Gastroesophageal sphincter (tissue), 3 donors: ENCODE results near the gene SLC18A2.

Experiments used
- EP300 ChIP-seq: sonication (generic); formaldehyde crosslinking; IDR thresholded peaks from one replicate; pipeline ENCODE4 v1.6.1; 2017; ENCODE audit warnings: antibody characterized with exemption, mild to moderate bottlenecking
- POLR2A ChIP-seq, 2 donors: fragments of 450-650 bp; IDR thresholded peaks; one replicate each; pipeline ENCODE4 v1.6.1; 2017; ENCODE audit warnings: antibody characterized with exemption in 2 of 2, mild to moderate bottlenecking in 2 of 2, moderate library complexity in 1 of 2
- TF ChIP-seq, protein P1 (sequence below), 4 experiments: fragments of 200-600 bp in 2 of 4; fragments of 450-650 bp in 2 of 4; sonication (generic) in 1 of 4; IDR thresholded peaks; one replicate each; pipeline ENCODE4 v1.5.1; 2017 to 2019; ENCODE audit warnings: antibody characterized with exemption in 4 of 4, mild to moderate bottlenecking in 2 of 4, moderate library complexity in 2 of 4

DNA sequence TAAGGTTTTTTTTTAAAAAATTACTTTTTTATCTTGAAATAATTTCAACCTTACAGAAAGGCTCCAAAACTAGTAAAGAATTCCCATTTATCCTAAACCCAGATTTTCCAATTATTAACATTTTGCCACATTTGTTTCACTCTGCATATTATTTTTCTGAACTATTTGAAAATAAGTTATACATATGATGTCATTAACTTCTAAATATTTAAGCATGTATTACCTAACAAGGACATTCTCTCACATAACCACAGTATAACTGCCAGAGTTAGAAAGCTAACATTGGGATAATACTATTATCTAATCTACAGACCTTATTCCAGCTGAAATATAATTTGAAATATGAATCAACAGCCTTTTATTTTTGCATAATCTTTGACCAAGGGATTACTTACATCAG, 65.8 kb downstream of the SLC18A2 start:
- no peak for TF ChIP-seq POLR2A (IDR thresholded peaks at IDR 0.05)
- TF ChIP-seq, protein P1, sequence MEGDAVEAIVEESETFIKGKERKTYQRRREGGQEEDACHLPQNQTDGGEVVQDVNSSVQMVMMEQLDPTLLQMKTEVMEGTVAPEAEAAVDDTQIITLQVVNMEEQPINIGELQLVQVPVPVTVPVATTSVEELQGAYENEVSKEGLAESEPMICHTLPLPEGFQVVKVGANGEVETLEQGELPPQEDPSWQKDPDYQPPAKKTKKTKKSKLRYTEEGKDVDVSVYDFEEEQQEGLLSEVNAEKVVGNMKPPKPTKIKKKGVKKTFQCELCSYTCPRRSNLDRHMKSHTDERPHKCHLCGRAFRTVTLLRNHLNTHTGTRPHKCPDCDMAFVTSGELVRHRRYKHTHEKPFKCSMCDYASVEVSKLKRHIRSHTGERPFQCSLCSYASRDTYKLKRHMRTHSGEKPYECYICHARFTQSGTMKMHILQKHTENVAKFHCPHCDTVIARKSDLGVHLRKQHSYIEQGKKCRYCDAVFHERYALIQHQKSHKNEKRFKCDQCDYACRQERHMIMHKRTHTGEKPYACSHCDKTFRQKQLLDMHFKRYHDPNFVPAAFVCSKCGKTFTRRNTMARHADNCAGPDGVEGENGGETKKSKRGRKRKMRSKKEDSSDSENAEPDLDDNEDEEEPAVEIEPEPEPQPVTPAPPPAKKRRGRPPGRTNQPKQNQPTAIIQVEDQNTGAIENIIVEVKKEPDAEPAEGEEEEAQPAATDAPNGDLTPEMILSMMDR (IDR thresholded peaks at IDR 0.05): no peak
- no peak for TF ChIP-seq EP300
